Measurements from ENCODE around the gene ZNF142. TPM values are rescaled to one million over a fixed set of nuclear protein-coding genes. Genes with fewer than 3 reads are reported as not detected.

ZNF142 gene
- total and polyA plus RNA-seq, 9 of the 15 experiments (the other 6 are each of a cell fraction or from before 2014, with no cell fraction given), result 0.50 to 26.1 (median 4.5) TPM

- in situ Hi-C loops (cut with MboI) (no loop called here), intact Hi-C loops (cut with micrococcal nuclease) (no loop called here)
- Histone ChIP-seq H3K9me3 (replicated peaks; ENCODE audit: control insufficient read depth, insufficient read depth, low read depth, low read length) (no peaks in the 10 kb centered on the region), H3K27me3 (ENCODE audit: control insufficient read depth in 2 of 2, insufficient read depth in 2 of 2, low read length in 2 of 2) (peaks cover 0 to 6% of the 10 kb centered on the region in 2 experiments; a peak in 1 of 5 replicates), H3K4me2 (ENCODE audit: insufficient read depth, low read length) (no peak overlapping the region), H2AFZ (ENCODE audit: low read depth, low read length) (no peak overlapping the region), H3K9ac (ENCODE audit: insufficient read depth in 1 of 2, low read depth in 2 of 2, low read length in 2 of 2) (no peak overlapping the region), H3K4me1 (replicated peaks in 1 of 2; ENCODE audit: control insufficient read depth in 2 of 2, insufficient read depth in 2 of 2, low read length in 2 of 2) (no peaks in the 10 kb centered on the region), H3K4me3 (no peak overlapping the region), H3K27ac (ENCODE audit: extremely low read depth, low read depth, low read length) (no peak overlapping the region), H3K9me1 (ENCODE audit: control insufficient read depth, insufficient read depth, low read length) (no peaks in the 10 kb centered on the region), H3K36me3 (ENCODE audit: control insufficient read depth, insufficient read depth, low read length) (no peaks in the 10 kb centered on the region), H3K79me2 (ENCODE audit: control insufficient read depth, insufficient read depth, low read length) (no peaks in the 10 kb centered on the region), H4K20me1 (replicated peaks; ENCODE audit: control insufficient read depth, insufficient read depth, low read length) (no peaks in the 10 kb centered on the region)
- ChIA-PET CTCF (ENCODE audit: low intra/inter-chr PET ratio) (no interaction called here), POLR2A (interaction anchor here (0.5 kb wide), 1 partner anchor 16 kb away, joined by 5 read pairs; no protein-coding TSS in a partner anchor)
- BruUV-seq (replicated peaks), result no TSS peak
- ATAC-seq, result peak; percentile 38; the same call in 1 of the 3 replicates
- no peak for DNase-seq (ENCODE audit: extremely low read depth in 1 of 4, low spot score in 3 of 4)
- 5% methylated on average over 4 of the region's 4 CpGs for WGBS (ENCODE audit: insufficient coverage, low coverage, missing lambda C conversion rate)
- TF ChIP-seq CEBPZ (IDR thresholded peaks at IDR 0.05; ENCODE audit: borderline replicate concordance, low read depth, low read length), result no peak
- no peak for TF ChIP-seq RBFOX2 (IDR thresholded peaks at IDR 0.05; ENCODE audit: low read depth, low read length)
- TF ChIP-seq ARHGAP35 (IDR thresholded peaks at IDR 0.05; ENCODE audit: partially characterized antibody), result no peak
- no peak for TF ChIP-seq HMG20A (CRISPR knock-in tag; conservative IDR thresholded peaks at IDR 0.05)
- no peak for TF ChIP-seq EP300 (IDR thresholded peaks at IDR 0.05; ENCODE audit: low read length)
- TF ChIP-seq, protein P1, sequence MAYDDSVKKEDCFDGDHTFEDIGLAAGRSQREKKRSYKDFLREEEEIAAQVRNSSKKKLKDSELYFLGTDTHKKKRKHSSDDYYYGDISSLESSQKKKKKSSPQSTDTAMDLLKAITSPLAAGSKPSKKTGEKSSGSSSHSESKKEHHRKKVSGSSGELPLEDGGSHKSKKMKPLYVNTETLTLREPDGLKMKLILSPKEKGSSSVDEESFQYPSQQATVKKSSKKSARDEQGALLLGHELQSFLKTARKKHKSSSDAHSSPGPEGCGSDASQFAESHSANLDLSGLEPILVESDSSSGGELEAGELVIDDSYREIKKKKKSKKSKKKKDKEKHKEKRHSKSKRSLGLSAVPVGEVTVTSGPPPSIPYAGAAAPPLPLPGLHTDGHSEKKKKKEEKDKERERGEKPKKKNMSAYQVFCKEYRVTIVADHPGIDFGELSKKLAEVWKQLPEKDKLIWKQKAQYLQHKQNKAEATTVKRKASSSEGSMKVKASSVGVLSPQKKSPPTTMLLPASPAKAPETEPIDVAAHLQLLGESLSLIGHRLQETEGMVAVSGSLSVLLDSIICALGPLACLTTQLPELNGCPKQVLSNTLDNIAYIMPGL (CRISPR knock-in tag; IDR thresholded peaks at IDR 0.05), result no peak
- no peak for TF ChIP-seq SMARCA4 (IDR thresholded peaks at IDR 0.05)
- no peak for TF ChIP-seq NONO (IDR thresholded peaks at IDR 0.05; ENCODE audit: low read depth in 2 of 2, low read length in 1 of 2)
- no peak for TF ChIP-seq HDAC6 (IDR thresholded peaks at IDR 0.05; ENCODE audit: low read depth, low read length)
- FAIRE-seq, result no peak
Observed at GRCh38 chr2:218627939-218628338, 31.5 kb downstream of the ZNF142 start.

All from K562 (cell line).